ENCODE measurements around the gene PPP2R1B.
"Not testable (repeated sequence)": the region's sequence is repeated elsewhere in the genome, so short reads cannot be mapped to it uniquely, and the experiment has no call there.

PPP2R1B gene

GRCh38 chr11:111782109-111782741, 16.0 kb upstream of the PPP2R1B start:
- DNase-seq (ENCODE audit: low spot score) = no peak

DNA sequence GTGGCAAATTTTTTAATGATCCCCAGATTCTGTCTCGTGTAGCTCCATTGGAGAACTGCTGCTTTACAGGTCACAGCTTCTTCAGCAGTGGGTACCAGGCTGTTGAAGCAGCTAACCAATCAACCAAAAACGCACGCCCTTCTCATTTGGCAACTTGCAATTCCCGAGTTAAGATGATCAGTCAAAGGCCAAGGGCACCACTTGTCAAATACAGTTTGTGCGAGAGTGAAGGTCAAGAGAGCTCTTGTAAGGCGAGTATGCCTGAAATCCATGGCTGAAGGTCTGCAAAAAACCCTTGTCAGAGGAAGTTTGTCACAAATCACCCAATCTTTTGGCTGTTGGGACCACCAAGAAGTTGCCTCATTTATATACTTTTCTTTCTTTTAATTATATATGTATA, 12.9 kb upstream of the PPP2R1B start:
- no peak for DNase-seq (ENCODE audit: low spot score)

DNA sequence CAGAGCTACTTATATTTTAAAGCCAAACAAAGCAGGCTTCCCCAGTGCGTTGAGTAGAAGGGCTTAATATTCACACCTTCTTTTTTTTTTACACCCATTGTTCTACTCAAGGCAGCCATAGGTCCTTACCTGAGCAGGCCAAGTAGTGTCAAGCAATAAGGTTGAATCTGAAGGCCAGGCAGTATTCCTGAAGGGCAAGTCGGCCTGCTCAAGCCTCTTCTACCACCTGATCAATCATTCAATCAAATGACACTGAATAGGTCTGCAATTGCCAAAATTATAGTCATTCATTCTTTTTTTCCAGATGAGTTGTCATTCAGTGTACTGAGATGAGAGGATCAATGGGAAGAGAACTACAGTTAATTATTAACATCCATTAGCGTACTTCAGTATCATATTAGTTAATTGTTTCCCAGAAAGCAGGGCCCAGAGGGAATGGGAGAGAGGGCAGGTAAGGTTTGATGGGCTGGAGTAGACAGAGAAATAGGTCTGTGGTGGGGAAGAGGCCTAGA, 11.9 kb upstream of the PPP2R1B start:
- DNase-seq (ENCODE audit: low spot score) = no peak

- DNase-seq (ENCODE audit: low spot score) = peak; percentile 70
These were observed 11.2 kb upstream of the PPP2R1B start for GRCh38 chr11:111777094-111778046.

DNA sequence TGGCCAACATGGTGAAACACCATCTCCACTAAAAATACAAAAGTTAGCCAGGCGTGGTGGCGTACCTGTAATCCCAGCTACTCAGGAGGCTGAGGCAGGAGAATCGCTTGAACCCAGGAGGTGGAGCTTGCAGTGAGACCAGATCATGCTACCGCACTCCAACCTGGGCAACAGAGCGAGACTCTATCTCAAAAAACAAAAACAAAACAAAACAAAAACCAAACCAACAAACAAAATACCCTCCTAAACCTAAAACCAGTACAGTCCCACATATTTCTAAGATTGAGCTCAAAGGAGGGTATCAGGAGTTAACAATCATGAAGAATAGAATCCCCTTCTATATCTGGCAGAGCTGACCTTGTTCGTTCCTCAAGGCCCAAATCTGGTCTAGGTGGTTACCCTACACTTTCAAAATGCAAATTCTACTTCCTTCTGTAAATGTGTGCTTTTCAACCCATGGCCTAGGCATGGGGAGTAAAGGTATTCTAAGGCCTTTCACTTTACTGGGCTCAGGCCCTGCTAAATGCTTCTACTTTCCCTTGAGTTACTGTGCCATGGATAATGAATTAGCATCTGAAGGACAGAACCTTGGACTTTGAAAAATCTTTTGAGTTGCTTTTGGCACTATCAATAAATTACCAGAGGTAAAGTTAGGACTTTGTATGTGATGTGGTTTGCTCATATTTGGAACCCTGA, 10.4 kb upstream of the PPP2R1B start:
- no peak for DNase-seq (ENCODE audit: low spot score)

- DNase-seq (ENCODE audit: low spot score) = no peak
These were observed 8.9 kb upstream of the PPP2R1B start for GRCh38 chr11:111774955-111775710.

GRCh38 chr11:111772535-111772934, 6.3 kb upstream of the PPP2R1B start:
- no peak for DNase-seq (ENCODE audit: low spot score)

- not testable (repeated sequence) for DNase-seq (ENCODE audit: low spot score)
These were observed 5.0 kb upstream of the PPP2R1B start for GRCh38 chr11:111771205-111771604.

DNA sequence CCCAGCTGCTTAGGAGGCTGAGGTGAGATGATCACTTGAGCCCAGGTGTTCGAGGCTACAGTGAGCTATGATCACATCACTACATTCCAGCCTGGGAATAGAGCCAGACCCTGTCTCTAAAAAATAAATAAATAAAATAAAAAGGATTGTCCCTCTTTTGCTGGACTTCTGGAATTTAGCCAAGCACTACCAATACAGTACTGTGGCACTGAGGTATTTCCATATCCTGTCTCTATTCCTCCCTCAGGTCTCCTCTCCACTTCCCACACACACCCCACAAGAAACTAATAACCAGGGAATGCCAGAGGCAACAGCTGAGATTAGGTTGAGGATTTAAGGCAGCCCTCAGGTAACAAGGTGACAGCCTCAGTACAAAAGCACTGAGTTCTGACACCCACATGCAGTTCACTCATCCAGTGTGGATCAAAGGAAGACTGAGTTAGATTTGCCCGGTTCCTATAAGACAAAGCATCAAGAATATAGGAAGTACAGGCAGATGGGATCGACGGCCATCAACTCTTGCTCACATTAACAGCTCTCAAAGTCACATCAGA, 4.5 kb upstream of the PPP2R1B start:
- DNase-seq (ENCODE audit: low spot score) = no peak

GRCh38 chr11:111766834-111767142, 599 bp upstream of the PPP2R1B start:
- DNase-seq (ENCODE audit: low spot score) = no peak

DNA sequence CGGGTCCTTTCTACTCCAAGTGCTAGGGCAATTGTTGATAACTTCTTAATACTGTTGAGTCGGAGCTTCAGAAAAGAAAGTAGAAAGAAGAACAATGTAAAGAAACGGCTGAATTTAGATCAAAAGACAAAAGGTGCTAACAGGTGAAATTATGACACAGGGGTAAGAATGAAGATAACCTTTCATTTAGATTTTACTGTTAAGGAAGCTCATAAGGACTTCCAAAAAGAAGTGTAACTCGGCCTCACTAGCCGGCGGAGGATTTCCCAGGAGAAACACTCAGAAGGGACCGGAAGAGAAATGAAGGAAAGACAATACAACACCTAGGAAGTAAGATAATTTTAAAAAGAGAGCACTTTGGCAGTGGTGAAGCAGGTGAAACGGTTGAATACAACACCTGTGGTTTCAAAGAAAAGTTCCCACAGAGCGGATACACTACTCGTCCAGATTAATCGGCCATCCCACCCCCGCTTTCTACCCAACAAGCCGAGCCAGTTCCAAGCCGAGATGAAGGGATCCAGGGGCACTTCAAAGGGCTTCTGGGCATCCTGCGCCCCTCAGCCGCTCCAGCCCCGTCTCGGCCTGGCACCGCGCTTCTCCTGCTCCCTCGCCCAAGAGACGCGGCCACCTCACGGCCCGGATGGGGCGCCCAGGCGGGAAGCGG, 737 bp downstream of the PPP2R1B start:
- no peak for DNase-seq (ENCODE audit: low spot score)

- DNase-seq (ENCODE audit: low spot score) = no peak
These were observed 1.6 kb downstream of the PPP2R1B start for GRCh38 chr11:111764621-111765020.

DNA sequence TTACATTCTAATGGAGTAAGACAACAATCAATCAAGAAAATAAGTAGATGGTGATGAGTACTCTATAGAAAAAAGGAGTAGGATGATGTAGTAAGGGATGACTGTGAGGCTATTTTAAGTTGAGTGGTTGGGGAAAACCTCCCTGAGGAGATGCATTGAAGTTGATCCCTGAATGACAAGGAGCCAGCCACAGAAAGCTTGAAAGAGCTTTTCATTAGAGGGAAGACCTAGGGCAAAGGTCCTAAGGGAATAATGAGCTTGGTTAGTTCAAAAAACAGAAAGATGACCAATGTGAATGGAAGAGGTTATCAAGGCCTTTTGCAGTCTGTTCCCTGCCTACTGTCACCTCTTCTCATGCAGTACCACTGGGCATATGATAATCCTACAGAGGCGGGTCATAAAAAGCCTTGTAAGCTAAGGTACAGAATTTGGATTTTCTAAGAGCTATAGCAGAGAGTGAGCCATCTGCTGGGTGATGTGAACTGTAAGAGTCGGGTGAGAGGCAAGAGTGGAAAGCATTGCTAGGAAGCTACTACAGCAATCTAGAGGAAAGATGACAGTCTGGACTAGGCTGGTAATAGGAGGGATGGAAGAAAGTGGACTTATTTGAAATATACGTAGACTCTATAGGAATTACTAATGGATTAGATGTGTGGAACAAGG, 3.1 kb downstream of the PPP2R1B start:
- no peak for DNase-seq (ENCODE audit: low spot score)

DNA sequence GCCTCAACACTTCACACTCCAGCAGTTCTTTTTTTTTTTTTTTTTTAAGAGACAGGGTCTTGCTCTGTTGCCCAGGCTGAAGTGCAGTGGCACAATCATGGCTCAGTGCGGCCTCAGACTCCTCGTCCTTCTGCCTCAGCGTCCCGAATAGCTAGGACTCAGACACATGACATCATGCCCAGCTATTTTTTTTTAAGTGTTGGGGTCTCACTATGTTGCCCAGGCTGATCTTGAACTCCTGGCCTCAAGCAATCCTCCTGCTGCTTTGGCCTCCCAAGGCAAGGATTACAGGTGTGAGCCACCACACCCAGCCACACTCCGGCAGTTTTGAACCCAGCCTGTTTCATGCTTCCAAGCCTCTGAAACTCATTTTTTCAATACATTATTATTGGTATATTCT, 3.7 kb downstream of the PPP2R1B start:
- DNase-seq (ENCODE audit: low spot score) = no peak

DNA sequence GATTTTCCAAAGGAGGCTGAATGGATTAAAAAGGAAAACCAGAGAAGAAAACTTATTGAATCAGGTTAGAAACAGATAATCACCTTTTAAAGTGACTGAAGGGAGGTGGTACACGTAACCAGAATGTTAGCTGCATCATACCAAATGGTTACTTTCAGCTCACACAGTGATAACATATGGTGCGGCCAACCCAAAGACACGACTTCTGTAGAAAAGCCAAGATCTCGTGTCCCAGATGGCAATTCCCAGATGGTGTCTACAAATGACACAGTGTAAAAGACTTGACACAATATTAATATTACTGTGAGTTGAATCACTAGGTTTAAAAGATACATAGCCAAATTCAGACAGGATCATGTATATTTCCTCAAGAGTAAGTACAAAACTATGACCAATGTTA, 5.2 kb downstream of the PPP2R1B start:
- DNase-seq (ENCODE audit: low spot score) = no peak

- no peak for DNase-seq (ENCODE audit: low spot score)
These were observed 6.3 kb downstream of the PPP2R1B start for GRCh38 chr11:111759778-111760407.

GRCh38 chr11:111759376-111759775, 6.8 kb downstream of the PPP2R1B start:
- no peak for DNase-seq (ENCODE audit: low spot score)

GRCh38 chr11:111756097-111756496, 10.1 kb downstream of the PPP2R1B start:
- DNase-seq (ENCODE audit: low spot score) = no peak

- no peak for DNase-seq (ENCODE audit: low spot score)
These were observed 16.5 kb downstream of the PPP2R1B start for GRCh38 chr11:111749646-111750045.

Measured in LoVo (cell line).